HL-60 (cell line): ENCODE data around the gene PTPRF.

Experiments used
- DNase-seq, 2 experiments: peaks; one replicate each; pipeline ENCODE4 v3.0.0-alpha.2; 2010 to 2020; ENCODE audit warnings: low read depth in 1 of 2, low spot score in 1 of 2
- H3K27ac ChIP-seq: fragments of 250-450 bp; sonication (Bioruptor Pico); replicated peaks from 2 replicates; pipeline ENCODE4 v1.5.1; 2020; ENCODE audit warnings: mild to moderate bottlenecking, moderate library complexity
- H3K27me3 ChIP-seq: fragments of 250-450 bp; sonication (Bioruptor Pico); 2 replicates; pipeline ENCODE4 v1.5.1; 2021; ENCODE audit warnings: mild to moderate bottlenecking, moderate library complexity; ENCODE audit not compliant: insufficient read depth, poor library complexity, severe bottlenecking
- H3K4me3 ChIP-seq: replicated peaks from 2 replicates; pipeline ENCODE4 v1.5.1; 2011; ENCODE audit warnings: mild to moderate bottlenecking, control low read depth, low read length; ENCODE audit not compliant: insufficient read depth
- CTCF ChIP-seq: IDR thresholded peaks from one replicate; pipeline ENCODE4 v1.5.1; 2011; ENCODE audit warnings: low read length, control low read depth, inconsistent platforms; ENCODE audit not compliant: insufficient read depth
- GABPA ChIP-seq: IDR thresholded peaks from 2 replicates; pipeline ENCODE4 v1.6.1; 2012; ENCODE audit warnings: low read depth
- POLR2AphosphoS5 ChIP-seq: IDR thresholded peaks from 2 replicates; pipeline ENCODE4 v1.6.1; 2012; ENCODE audit warnings: low read depth
- REST ChIP-seq: IDR thresholded peaks from 2 replicates; pipeline ENCODE4 v1.6.1; 2012; ENCODE audit warnings: low read depth; ENCODE audit not compliant: insufficient replicate concordance
- SPI1 ChIP-seq: IDR thresholded peaks from 2 replicates; pipeline ENCODE4 v1.6.1; 2012; ENCODE audit warnings: low read depth, mild to moderate bottlenecking, borderline replicate concordance

PTPRF gene

GRCh38 chr1:43576521-43576920 is 45.8 kb downstream of the PTPRF start:
- DNase-seq, result no peak
- Histone ChIP-seq H3K27me3 (no peaks in the 10 kb centered on the region), H3K4me3 (no peak overlapping the region), H3K27ac (no peak overlapping the region)
- TF ChIP-seq CTCF, result no peak

GRCh38 chr1:43577655-43578542 is 47.2 kb downstream of the PTPRF start:
- Histone ChIP-seq H3K27ac (no peak overlapping the region), H3K4me3 (no peak overlapping the region), H3K27me3 (no peaks in the 10 kb centered on the region)
- TF ChIP-seq CTCF (no peak), SPI1 (no peak), POLR2AphosphoS5 (no peak), GABPA (no peak), REST (no peak)
- no peak for DNase-seq

- DNase-seq, result no peak
- no peaks in the 10 kb centered on the region for H3K27me3 ChIP-seq
- no peak overlapping the region for H3K4me3 ChIP-seq
- H3K27ac ChIP-seq, result no peak overlapping the region
- TF ChIP-seq POLR2AphosphoS5 (no peak), CTCF (no peak), REST (no peak), GABPA (no peak), SPI1 (no peak)
These were observed 49.4 kb downstream of the PTPRF start for GRCh38 chr1:43580039-43580438.

- Histone ChIP-seq H3K27me3 (no peaks in the 10 kb centered on the region), H3K27ac (no peak overlapping the region), H3K4me3 (no peak overlapping the region)
- TF ChIP-seq REST (no peak), POLR2AphosphoS5 (no peak), CTCF (no peak), SPI1 (no peak), GABPA (no peak)
- no peak for DNase-seq
These were observed 51.5 kb downstream of the PTPRF start for GRCh38 chr1:43582162-43582566.
